H1 (cell line): ENCODE data around the gene GPRASP1. TPM values are rescaled to one million over a fixed set of nuclear protein-coding genes. Genes with fewer than 3 reads are reported as not detected.
"Not testable (repeated sequence)": the region's sequence is repeated elsewhere in the genome, so short reads cannot be mapped to it uniquely, and the experiment has no call there.

Experiments used
- CTCF ChIA-PET: fragments of 300-600 bp; sonication (Branson Sonifier 250); formaldehyde crosslinking; loops from one replicate; lab custom pipeline; 2021; ENCODE audit not compliant: partially characterized antibody; lab: Charles Lee
- POLR2A ChIA-PET: fragments of 300-600 bp; sonication (Branson Sonifier 250); formaldehyde crosslinking; loops from one replicate; lab custom pipeline; 2021; ENCODE audit warnings: inconsistent platforms; ENCODE audit not compliant: partially characterized antibody; lab: Charles Lee
- DNase-seq, 2 experiments: peaks; one replicate each; pipeline versions ENCODE4 v3.0.0 to v3.0.0-alpha.2; 2010 to 2022; ENCODE audit warnings: low spot score in 2 of 2, low read depth in 1 of 2, mixed read lengths in 1 of 2
- FAIRE-seq: peaks from 2 replicates; lab custom pipeline; 2011; peaks lifted over from hg19 to GRCh38; lab: Jason Lieb, UNC
- H2AFZ ChIP-seq: 2 replicates; pipeline ENCODE4 v1.8.1; 2012; ENCODE audit warnings: low read length, inconsistent platforms
- H2AK5ac ChIP-seq: 2 replicates; pipeline ENCODE4 v1.6.1; 2013; ENCODE audit warnings: low read depth, low read length
- H2BK120ac ChIP-seq: replicated peaks from 2 replicates; pipeline ENCODE3; 2013; ENCODE audit warnings: low read depth, low read length, inconsistent platforms
- H2BK12ac ChIP-seq: 2 replicates; pipeline ENCODE4 v1.6.1; 2013; ENCODE audit warnings: low read depth, low read length
- H2BK15ac ChIP-seq: 2 replicates; pipeline ENCODE4 v1.6.1; 2013; ENCODE audit warnings: low read length
- H2BK20ac ChIP-seq: 2 replicates; pipeline ENCODE4 v1.6.1; 2013; ENCODE audit warnings: low read length
- H2BK5ac ChIP-seq: 2 replicates; pipeline ENCODE4 v1.6.1; 2013; ENCODE audit warnings: low read depth, low read length
- H3K14ac ChIP-seq: 2 replicates; pipeline ENCODE4 v1.6.1; 2013; ENCODE audit warnings: inconsistent platforms; ENCODE audit not compliant: insufficient read length
- H3K18ac ChIP-seq: 2 replicates; pipeline ENCODE4 v1.6.1; 2013; ENCODE audit warnings: low read length; ENCODE audit errors: extremely low read depth
- H3K23ac ChIP-seq: 2 replicates; pipeline ENCODE4 v1.6.1; 2013; ENCODE audit warnings: inconsistent platforms; ENCODE audit not compliant: insufficient read length
- H3K23me2 ChIP-seq: 2 replicates; pipeline ENCODE4 v1.6.1; 2013; ENCODE audit warnings: low read depth, low read length
- H3K27ac ChIP-seq: 2 replicates; pipeline ENCODE4 v1.6.1; 2011; ENCODE audit warnings: low read depth, low read length, inconsistent platforms
- H3K27me3 ChIP-seq, 4 experiments: replicated peaks in 1 of 4; 1 replicate in 1 of 4; 2 replicates in 3 of 4; pipeline versions ENCODE4 v1.6.1 to v1.8.1; 2011 to 2013; ENCODE audit warnings: low read length in 3 of 4, mild to moderate bottlenecking in 3 of 4, inconsistent platforms in 2 of 4, mixed read lengths in 2 of 4, moderate library complexity in 1 of 4; ENCODE audit not compliant: control insufficient read depth in 3 of 4, insufficient read depth in 3 of 4; ENCODE audit errors: extremely low read depth in 1 of 4
- H3K36me3 ChIP-seq, 4 experiments: 2 replicates each; pipeline versions ENCODE4 v1.6.1 to v1.8.1; 2011 to 2013; ENCODE audit warnings: mild to moderate bottlenecking in 4 of 4, low read length in 3 of 4, moderate library complexity in 2 of 4, control low read depth in 1 of 4, inconsistent platforms in 1 of 4; ENCODE audit not compliant: insufficient read depth in 4 of 4, control insufficient read depth in 2 of 4
- H3K4ac ChIP-seq: replicated peaks from 2 replicates; pipeline ENCODE3; 2013; ENCODE audit warnings: low read length, low read depth, mixed read lengths, inconsistent platforms; ENCODE audit not compliant: insufficient read length
- H3K4me1 ChIP-seq, 4 experiments: replicated peaks in 1 of 4; 1 replicate in 1 of 4; 2 replicates in 3 of 4; pipeline versions ENCODE4 v1.6.1 to v1.8.1; 2011 to 2013; ENCODE audit warnings: low read length in 3 of 4, inconsistent platforms in 2 of 4, mixed read lengths in 1 of 4; ENCODE audit not compliant: insufficient read depth in 4 of 4, control insufficient read depth in 3 of 4
- H3K4me2 ChIP-seq, 2 experiments: 2 replicates each; pipeline versions ENCODE4 v1.6.1 to v1.8.1; 2011 to 2013; ENCODE audit warnings: low read depth in 2 of 2, low read length in 2 of 2, control low read depth in 1 of 2, inconsistent platforms in 1 of 2, mild to moderate bottlenecking in 1 of 2; ENCODE audit not compliant: insufficient read depth in 1 of 2
- H3K4me3 ChIP-seq, 4 experiments: fragments of 200-600, 300-600 bp in 1 of 4; sonication (generic), shearing (Covaris generic), sonication (Bioruptor Twin) in 1 of 4; 2 replicates each; pipeline versions ENCODE4 v1.5.1 to v1.8.1; 2011 to 2016; ENCODE audit warnings: low read length in 4 of 4, low read depth in 3 of 4, control low read depth in 2 of 4, inconsistent platforms in 2 of 4, mild to moderate bottlenecking in 2 of 4, mixed read lengths in 1 of 4, moderate library complexity in 1 of 4; ENCODE audit not compliant: insufficient read depth in 2 of 4; ENCODE audit errors: extremely low read depth in 1 of 4
- H3K56ac ChIP-seq: replicated peaks from 2 replicates; pipeline ENCODE3; 2013; ENCODE audit warnings: low read depth, mild to moderate bottlenecking, mixed read lengths, low read length, inconsistent platforms; ENCODE audit not compliant: insufficient read length
- H3K79me1 ChIP-seq: 2 replicates; pipeline ENCODE4 v1.6.1; 2013; ENCODE audit warnings: low read depth, low read length, control low read depth
- H3K79me2 ChIP-seq, 2 experiments: 2 replicates each; pipeline versions ENCODE4 v1.6.1 to v1.8.1; 2012 to 2013; ENCODE audit warnings: low read length in 2 of 2, mild to moderate bottlenecking in 2 of 2, inconsistent platforms in 1 of 2; ENCODE audit not compliant: insufficient read depth in 2 of 2, control insufficient read depth in 1 of 2
- H3K9ac ChIP-seq, 4 experiments: replicated peaks in 1 of 4; 1 replicate in 1 of 4; 2 replicates in 3 of 4; pipeline versions ENCODE4 v1.6.1 to v1.8.1; 2011 to 2013; ENCODE audit warnings: low read depth in 3 of 4, low read length in 3 of 4, control low read depth in 2 of 4, mild to moderate bottlenecking in 2 of 4, moderate library complexity in 2 of 4, inconsistent platforms in 1 of 4; ENCODE audit errors: extremely low read depth in 1 of 4
- H3K9me3 ChIP-seq, 2 experiments: 2 replicates each; pipeline versions ENCODE4 v1.6.1 to v1.8.1; 2012 to 2013; ENCODE audit warnings: mild to moderate bottlenecking in 2 of 2, moderate library complexity in 2 of 2, control low read depth in 1 of 2, inconsistent platforms in 1 of 2, low read depth in 1 of 2, low read length in 1 of 2, mixed read lengths in 1 of 2; ENCODE audit not compliant: insufficient read depth in 2 of 2
- H4K20me1 ChIP-seq, 2 experiments: replicated peaks in 1 of 2; 2 replicates each; pipeline versions ENCODE3 to v1.8.1; 2011 to 2013; ENCODE audit warnings: inconsistent platforms in 2 of 2, low read length in 2 of 2, mild to moderate bottlenecking in 1 of 2; ENCODE audit not compliant: insufficient read depth in 2 of 2, control insufficient read depth in 1 of 2
- H4K5ac ChIP-seq: 2 replicates; pipeline ENCODE4 v1.6.1; 2013; ENCODE audit warnings: low read length, low read depth, mixed read lengths, inconsistent platforms; ENCODE audit not compliant: insufficient read length
- H4K8ac ChIP-seq: 2 replicates; pipeline ENCODE4 v1.8.0; 2013; ENCODE audit warnings: mild to moderate bottlenecking, moderate library complexity, low read length, inconsistent platforms; ENCODE audit not compliant: insufficient read depth; ENCODE audit errors: extremely low read depth
- H4K91ac ChIP-seq: replicated peaks from 2 replicates; pipeline ENCODE3; 2013; ENCODE audit warnings: low read length, mixed read lengths, inconsistent platforms; ENCODE audit not compliant: insufficient read length
- WGBS, 2 experiments: shearing (Covaris generic) in 1 of 2; methylation state at CpG; one replicate each; pipeline versions ENCODE4 v1.1.6 to v1.1.7; 2013 to 2015; ENCODE audit warnings: low lambda C conversion rate in 2 of 2, mixed read lengths in 2 of 2, inconsistent platforms in 1 of 2, low coverage in 1 of 2, missing lambda C conversion rate in 1 of 2; ENCODE audit not compliant: insufficient replicate concordance in 2 of 2, insufficient coverage in 1 of 2, insufficient read length in 1 of 2; ENCODE audit errors: extremely low coverage in 1 of 2, missing lambda C conversion rate in 1 of 2; 5-methylcytosine and 5-hydroxymethylcytosine counted together
- polyA plus RNA-seq, 7 experiments: library from polyadenylated mRNA; depleted of rRNA in 3 of 7; stranded (reverse) in 5 of 7; unstranded in 2 of 7; fragments of >200 nt in 5 of 7; fragments of 200-250 nt in 2 of 7; gene quantifications; 1 replicate in 5 of 7; 2 replicates in 1 of 7; 4 replicates in 1 of 7; pipeline versions ENCODE4 v1.2.1 to v1.2.3, GENCODE V29; 2011 to 2013; ENCODE audit warnings: missing spikeins in 2 of 7, mixed read lengths in 2 of 7
- total RNA-seq: library from RNA; stranded (reverse); fragmentation: NEBNext Ultra II Directional; extraction: Animal tissue kit (Norgen Biotek cat#: 25700); gene quantifications from 2 replicates; pipeline ENCODE4 v1.2.1, GENCODE V29; 2021

The GPRASP1 gene
- total and polyA plus RNA-seq, 2 of the 8 experiments (the other 6 are each of a cell fraction or from before 2014, with no cell fraction given): 0.65 to 2.0 TPM

GRCh38 chrX:102663820-102664219 is 12.5 kb downstream of the GPRASP1 start:
- H2BK12ac ChIP-seq, H2BK120ac ChIP-seq, H4K5ac ChIP-seq, DNase-seq, H3K4ac ChIP-seq, H2AFZ ChIP-seq, CTCF ChIA-PET, POLR2A ChIA-PET, H3K27ac ChIP-seq, H3K4me2 ChIP-seq, H3K4me1 ChIP-seq, H3K23ac ChIP-seq, FAIRE-seq, H2BK20ac ChIP-seq, H4K8ac ChIP-seq, H3K27me3 ChIP-seq, H3K36me3 ChIP-seq, H2BK5ac ChIP-seq, H3K9me3 ChIP-seq, H3K4me3 ChIP-seq, H4K91ac ChIP-seq, H2BK15ac ChIP-seq, H3K79me2 ChIP-seq, H3K23me2 ChIP-seq, H3K9ac ChIP-seq, H3K18ac ChIP-seq, H2AK5ac ChIP-seq, H4K20me1 ChIP-seq, H3K56ac ChIP-seq, H3K14ac ChIP-seq, H3K79me1 ChIP-seq: not testable (repeated sequence)
- WGBS, 2 experiments: 100% methylated on average over 4 of the region's 4 CpGs; no CpG with 5 or more reads in 1 of the 2 experiments

GRCh38 chrX:102667034-102667433 is 15.8 kb downstream of the GPRASP1 start:
- POLR2A ChIA-PET: interaction anchor here (1.5 kb wide), 1 partner anchor 8 kb away, joined by 3 read pairs; no protein-coding TSS in a partner anchor

More at GRCh38 chrX:102667034-102667433, 15.8 kb downstream of the GPRASP1 start:
- H3K4me3 ChIP-seq, FAIRE-seq, H4K5ac ChIP-seq, H3K4ac ChIP-seq, H4K20me1 ChIP-seq, H2BK5ac ChIP-seq, H2BK20ac ChIP-seq, H2BK15ac ChIP-seq, H3K36me3 ChIP-seq, DNase-seq, H2AFZ ChIP-seq, H2BK120ac ChIP-seq, H3K79me2 ChIP-seq, H3K79me1 ChIP-seq, H3K56ac ChIP-seq, H3K18ac ChIP-seq, H3K23ac ChIP-seq, H4K91ac ChIP-seq, H3K9ac ChIP-seq, H3K9me3 ChIP-seq, H2AK5ac ChIP-seq, H3K4me2 ChIP-seq, H4K8ac ChIP-seq, H3K23me2 ChIP-seq, H3K4me1 ChIP-seq, CTCF ChIA-PET, H3K27me3 ChIP-seq, H3K14ac ChIP-seq, H2BK12ac ChIP-seq, H3K27ac ChIP-seq: not testable (repeated sequence)
- WGBS, 2 experiments: 100% methylated on average over 1 of the region's 1 CpG; no CpG with 5 or more reads in 1 of the 2 experiments
